Suprapubic skin (tissue), 3 donors: ENCODE data around the gene SON.

Source experiments
- POLR2A ChIP-seq, 2 donors: fragments of 450-650 bp; IDR thresholded peaks; one replicate each; pipeline ENCODE4 v1.6.1; 2017; ENCODE audit warnings: antibody characterized with exemption in 2 of 2, mild to moderate bottlenecking in 2 of 2, moderate library complexity in 2 of 2
- TF ChIP-seq, protein P1 (sequence below), 2 donors: fragments of 200-600 bp in 1 of 2; fragments of 450-650 bp in 1 of 2; sonication (generic) in 1 of 2; IDR thresholded peaks; one replicate each; pipeline ENCODE4 v1.5.1; 2016 to 2019; ENCODE audit warnings: antibody characterized with exemption in 2 of 2, mild to moderate bottlenecking in 1 of 2, moderate library complexity in 1 of 2

- TF ChIP-seq, protein P1, sequence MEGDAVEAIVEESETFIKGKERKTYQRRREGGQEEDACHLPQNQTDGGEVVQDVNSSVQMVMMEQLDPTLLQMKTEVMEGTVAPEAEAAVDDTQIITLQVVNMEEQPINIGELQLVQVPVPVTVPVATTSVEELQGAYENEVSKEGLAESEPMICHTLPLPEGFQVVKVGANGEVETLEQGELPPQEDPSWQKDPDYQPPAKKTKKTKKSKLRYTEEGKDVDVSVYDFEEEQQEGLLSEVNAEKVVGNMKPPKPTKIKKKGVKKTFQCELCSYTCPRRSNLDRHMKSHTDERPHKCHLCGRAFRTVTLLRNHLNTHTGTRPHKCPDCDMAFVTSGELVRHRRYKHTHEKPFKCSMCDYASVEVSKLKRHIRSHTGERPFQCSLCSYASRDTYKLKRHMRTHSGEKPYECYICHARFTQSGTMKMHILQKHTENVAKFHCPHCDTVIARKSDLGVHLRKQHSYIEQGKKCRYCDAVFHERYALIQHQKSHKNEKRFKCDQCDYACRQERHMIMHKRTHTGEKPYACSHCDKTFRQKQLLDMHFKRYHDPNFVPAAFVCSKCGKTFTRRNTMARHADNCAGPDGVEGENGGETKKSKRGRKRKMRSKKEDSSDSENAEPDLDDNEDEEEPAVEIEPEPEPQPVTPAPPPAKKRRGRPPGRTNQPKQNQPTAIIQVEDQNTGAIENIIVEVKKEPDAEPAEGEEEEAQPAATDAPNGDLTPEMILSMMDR (IDR thresholded peaks at IDR 0.05) = no peak
- TF ChIP-seq POLR2A (IDR thresholded peaks at IDR 0.05) = no peak
Observed at GRCh38 chr21:33505833-33506232, 37.0 kb upstream of the SON start.
